NCI-H1105 (cell line): ENCODE data around the gene TLR6.
"Not testable (repeated sequence)": the region's sequence is repeated elsewhere in the genome, so short reads cannot be mapped to it uniquely, and the experiment has no call there.

Experiments
- DNase-seq: peaks from one replicate; lab custom pipeline; 2025; lab: John Stamatoyannopoulos, UW

The TLR6 gene

DNA sequence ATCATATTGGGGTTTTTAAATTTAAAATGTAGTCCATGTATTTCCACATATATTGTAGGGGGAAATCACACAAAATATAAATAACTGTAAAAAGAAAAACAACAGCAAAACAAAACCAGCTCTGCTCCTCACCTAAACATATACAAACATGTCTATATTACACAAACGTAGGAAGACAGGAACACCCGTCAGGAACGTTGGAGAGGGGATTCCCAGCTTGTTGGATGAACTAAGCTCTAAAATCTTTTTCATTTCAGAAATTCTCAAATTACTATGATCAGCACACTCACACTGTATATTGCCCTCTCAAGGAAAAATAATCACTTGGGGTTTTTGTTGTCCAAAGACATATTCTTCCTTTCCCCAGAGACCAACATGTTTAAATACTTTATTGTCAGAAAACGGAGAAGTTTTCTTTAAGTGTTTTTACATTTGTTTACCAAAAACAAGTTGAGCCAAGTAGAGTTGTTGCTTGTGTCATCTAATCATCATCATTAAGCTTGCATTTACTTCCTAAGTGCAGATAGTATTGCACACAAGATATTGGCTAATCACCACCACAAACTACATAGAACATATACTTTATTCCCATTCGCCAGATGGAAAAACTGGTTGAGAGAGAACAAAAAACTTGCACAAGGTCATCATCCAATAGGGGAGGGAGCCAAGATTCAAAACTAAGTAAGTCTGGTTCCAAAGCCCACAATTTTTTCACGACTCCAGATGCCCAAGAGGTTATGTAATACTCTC, 71.4 kb downstream of the TLR6 start:
- DNase-seq: no peak

- no peak for DNase-seq
Measured at GRCh38 chr4:38784141-38784540, 72.5 kb downstream of the TLR6 start.

GRCh38 chr4:38783109-38783460, 73.5 kb downstream of the TLR6 start:
- no peak for DNase-seq

GRCh38 chr4:38782452-38783108, 74.0 kb downstream of the TLR6 start, which contains the start of gene TLR10:
Gene TLR10 (minus strand): TSS chr4:38782990. CDS start chr4:38775590, 7,400 bp downstream.
- peak; percentile 21 for DNase-seq

DNA sequence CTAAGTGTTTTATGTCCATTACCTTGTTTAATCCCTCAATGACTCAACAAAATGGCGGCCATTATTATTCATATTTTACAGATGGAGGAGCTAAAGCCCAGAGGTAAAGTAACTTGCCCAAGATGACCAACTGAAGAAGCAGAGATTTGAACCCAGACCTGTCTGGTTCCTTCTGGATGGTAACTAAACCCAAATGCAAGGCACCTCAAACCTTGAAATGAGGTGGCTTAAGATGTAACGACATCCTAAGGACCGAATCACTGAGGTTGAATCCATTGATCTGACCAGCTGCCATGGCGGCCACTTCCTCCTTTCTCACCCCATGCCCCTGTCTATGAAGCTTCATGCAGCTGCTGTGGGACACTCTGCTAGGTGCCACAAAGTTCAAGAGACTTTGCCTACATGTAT, 74.8 kb downstream of the TLR6 start:
- no peak for DNase-seq

DNA sequence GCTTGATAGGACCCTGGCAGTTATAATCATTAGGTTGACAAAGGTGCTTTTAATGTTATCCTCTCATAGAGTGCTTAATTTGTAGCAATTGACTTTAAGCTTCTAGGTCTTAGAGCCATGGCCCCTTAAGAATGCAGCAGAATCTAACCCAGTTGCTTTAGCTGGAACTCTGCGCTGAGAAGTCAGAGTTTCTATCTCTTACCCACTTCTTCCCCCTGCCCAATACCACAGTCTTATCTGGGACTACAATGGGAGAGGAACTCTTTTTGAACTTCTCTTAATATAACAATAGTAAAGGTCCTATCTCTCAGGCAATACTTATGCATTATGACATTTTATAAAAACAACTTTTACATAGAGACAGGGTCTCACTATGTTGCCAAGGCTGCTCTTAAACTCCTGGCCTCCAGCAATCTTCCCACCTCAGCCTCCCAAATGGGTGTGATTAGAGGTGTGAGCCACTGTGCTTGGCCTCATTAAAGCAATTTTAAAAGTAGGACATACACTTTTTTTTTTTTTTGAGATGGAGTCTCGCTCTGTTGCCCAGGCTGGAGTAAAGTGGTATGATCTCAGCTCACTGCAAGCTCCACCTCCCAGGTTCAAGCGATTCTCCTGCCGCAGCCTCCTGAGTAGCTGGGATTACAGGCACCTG, 75.7 kb downstream of the TLR6 start:
- DNase-seq: no peak

DNA sequence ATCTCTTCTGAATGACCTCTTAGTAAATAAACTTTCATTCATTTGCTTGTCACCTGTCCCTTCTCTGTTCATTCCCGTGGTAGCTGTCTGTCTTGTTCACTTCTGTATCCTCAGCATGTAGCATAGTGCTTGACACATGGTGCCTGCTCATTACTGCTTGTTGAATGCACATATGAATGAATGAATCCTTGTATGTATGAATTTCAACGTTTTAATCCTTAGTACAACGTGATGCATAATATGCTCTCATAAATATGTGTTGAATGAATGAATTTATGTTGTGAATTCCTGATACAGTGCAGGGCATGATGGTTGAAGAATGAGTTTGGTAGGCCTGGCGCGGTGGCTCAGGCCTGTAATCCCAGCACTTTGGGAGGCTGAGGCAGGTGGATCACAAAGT, 76.8 kb downstream of the TLR6 start:
- DNase-seq: no peak

DNA sequence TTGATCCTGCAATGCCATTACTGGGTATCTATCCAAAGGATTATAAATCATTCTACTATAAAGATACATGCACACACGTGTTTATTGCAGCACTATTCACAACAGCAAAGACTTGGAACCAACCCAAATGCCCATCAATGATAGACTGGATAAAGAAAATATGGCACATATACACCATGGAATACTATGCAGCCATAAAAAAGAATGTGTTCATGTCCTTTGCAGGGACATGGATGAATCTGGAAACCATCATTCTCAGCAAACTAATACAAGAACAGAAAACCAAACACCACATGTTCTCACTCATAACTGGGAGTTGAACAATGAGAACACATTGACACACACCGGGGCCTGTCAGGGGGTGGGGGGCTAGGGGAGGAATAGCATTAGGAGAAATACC, 78.7 kb downstream of the TLR6 start:
- DNase-seq: not testable (repeated sequence)

GRCh38 chr4:38775326-38775725, 81.3 kb downstream of the TLR6 start:
- DNase-seq: no peak

DNA sequence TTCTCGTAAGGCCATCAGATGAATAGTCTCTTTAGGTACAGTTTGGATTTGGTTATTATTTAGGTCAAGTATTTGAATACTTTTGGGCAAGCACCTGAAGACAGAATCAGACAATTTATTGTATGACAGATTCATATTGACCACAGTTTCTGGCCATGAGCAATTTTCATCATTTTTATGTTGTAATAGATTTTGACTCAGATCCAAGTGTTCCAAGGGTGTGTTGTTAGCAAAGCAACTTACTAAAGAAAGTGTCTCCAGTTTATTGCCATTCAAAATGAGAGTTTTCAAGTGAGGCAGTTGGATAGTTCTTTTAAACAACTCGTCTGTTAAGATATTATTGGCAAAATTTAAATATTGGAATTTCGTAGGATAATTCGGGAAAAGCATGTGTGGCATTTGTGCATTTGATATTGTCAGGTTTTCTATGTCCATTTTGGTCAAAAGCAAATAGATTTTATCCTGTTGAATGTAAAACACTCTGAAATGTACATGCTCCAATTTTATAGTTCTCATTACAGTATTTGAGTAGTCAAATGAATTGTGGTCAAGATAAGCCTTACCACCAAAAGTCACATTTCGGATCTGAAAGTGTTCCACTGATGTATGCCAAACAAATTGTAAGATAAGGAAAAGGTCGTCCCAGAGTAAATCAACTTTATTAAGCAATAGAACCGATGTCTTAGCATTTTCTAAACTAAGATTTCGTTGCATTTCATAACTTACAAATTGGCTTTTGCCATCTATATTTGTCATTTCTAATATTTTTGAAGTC, 82.2 kb downstream of the TLR6 start:
- no peak for DNase-seq
